NCI-H1436 (cell line): ENCODE data around the gene TEX19.
"Not testable (repeated sequence)": the region's sequence is repeated elsewhere in the genome, so short reads cannot be mapped to it uniquely, and the experiment has no call there.

ENCODE experiments used
- DNase-seq: peaks from one replicate; lab custom pipeline; 2025; lab: John Stamatoyannopoulos, UW

The TEX19 gene

DNA sequence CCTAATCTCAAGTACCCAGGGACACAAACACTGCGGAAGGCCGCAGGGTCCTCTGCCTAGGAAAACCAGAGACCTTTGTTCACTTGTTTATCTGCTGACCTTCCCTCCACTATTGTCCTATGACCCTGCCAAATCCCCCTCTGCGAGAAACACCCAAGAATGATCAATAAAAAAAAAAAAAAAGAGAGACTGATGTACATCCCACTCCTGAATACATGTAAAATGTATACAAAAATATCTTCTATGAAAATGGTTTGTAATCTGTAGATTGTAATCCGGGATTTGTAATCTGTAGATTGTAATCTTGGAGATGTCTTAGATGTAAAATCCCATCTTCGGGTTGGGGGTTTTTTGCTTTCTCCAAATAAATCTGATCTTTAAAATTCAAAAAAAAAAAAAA is 18.2 kb downstream of the TEX19 start:
- not testable (repeated sequence) for DNase-seq

DNA sequence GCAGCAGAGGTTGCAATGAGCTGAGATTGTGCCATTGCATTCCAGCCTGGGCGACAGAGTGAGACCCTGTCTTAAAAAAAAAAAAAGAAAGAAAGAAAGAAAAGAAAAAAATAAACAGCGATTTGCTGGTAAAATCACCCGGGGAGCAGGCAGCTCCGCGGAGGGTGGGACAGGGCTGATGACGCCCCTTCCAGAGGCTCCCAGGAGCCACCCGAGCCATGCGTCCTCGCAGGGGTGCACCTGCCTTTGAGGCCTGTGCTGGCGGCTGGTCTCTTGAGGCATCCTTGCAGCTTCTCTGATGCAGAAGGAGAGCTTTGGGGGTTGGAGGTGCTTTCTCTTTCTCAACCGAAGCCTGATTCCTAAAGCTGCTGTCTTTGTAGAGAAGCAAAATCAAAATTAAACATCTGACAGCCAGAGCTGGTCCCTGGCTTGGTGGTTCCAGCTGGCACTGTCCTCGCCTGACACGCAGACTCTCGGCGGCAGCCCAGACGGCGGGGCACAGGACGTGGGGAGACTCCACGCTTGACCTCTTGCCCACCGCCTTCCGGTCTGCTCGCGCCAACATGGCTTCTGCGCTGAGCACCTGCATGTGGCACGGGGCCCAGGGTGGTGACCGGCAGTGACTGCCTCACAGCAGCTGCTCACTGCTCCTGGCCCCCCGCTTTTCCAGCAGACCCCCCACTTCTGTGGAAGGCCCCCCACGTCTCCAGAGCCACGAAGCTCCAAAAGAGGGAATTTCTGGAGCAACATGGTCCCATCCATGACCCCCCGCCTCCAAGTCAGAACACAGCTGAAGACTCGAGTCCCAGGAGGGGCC is 19.1 kb downstream of the TEX19 start:
- DNase-seq = no peak

DNA sequence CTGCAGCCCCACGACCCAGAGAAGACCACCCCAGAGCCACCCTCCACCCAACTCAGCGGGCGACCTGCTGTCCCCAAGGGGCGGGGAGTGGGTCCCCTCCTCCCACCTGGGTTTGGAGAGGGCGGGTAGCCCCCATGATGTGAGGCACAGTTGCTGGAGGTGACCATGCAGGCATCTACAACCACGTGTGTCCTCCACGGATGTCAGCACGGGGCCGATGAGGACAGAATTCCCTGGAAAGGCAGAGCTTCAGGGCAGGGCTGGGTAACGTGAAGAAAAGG is 19.6 kb downstream of the TEX19 start:
- DNase-seq = no peak

DNA sequence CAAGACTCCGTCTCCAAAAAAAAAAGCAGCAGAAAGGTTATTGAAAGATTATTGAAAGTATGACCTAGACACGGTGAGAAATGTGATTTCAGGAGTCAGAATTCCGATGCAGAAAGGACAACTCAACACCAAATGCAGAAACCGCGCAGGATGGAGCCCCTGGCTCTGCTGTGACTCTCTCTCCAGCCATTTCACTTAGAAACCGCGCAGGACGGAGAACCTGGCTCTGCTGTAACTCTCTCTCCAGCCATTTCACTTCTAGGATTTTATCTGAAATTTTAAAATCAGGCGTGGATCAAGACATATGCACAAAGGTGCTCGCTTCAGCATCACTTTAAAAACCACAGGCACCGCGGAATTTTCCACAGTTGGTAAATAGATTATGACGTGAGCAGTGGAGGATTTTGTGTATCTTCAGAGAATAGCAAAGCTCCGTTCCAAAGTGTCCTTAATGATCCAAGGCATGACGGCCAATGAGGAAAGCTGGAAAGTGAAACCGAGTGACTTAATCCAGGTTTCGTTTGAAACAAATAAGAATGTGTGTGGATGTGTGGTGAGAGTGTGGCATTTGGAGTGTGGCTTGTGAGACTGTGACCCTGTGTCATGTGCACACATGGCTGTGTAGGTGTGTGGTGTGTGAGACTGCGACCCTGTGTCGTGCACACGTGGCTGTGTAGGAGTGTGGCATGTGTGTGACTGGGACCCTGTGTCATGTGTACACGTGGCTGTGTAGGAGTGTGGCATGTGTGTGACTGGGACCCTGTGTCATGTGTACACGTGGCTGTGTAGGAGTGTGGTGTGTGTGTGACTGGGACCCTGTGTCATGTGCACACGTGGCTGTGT is 22.0 kb downstream of the TEX19 start:
- no peak for DNase-seq

DNA sequence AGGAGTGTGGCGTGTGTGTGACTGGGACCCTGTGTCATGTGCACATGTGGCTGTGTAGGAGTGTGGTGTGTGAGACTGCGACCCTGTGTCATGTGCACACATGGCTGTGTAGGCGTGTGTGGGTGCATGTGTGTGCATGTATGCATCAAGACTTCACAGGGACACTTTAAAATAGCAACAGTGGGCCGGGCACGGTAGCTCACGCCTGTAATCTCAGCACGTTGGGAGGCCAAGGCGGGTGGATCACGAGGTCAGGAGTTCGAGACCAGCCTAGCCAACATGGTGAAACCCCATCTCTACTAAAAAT is 22.6 kb downstream of the TEX19 start:
- DNase-seq = not testable (repeated sequence)

DNA sequence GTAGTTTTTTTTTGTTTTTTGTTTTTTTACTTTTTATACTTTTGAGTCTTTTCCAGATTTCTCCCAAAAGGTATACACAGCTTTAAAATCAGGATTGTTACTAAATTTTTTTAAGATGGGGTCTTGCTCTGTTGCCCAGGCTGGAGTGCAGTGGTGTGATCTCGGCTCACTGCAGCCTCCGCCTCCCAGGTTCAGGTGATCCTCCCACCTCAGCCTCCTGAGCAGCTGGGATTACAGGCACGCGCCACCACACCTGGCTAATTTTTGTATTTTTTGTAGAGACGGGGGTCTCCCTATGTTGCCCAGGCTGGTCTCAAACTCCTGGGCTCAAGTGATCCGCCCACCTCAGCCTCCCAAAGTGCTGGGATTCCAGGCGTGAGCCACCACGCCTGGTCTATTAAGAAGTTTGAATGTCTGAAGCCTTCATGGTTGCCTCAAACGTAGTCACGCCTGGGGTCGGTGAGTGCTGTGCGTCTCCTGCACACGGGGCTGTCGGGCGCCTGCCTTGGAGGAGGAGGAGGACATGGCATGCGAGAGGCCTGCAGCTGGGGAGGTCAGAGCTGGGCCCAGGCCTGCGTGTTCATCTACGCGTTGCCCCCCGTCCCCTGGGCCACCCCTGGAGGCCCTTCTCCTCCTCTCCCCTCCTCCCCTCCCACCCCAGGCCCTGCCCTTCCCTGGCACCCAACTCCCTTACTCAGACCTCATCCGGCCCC is 23.3 kb downstream of the TEX19 start:
- DNase-seq = not testable (repeated sequence)

DNA sequence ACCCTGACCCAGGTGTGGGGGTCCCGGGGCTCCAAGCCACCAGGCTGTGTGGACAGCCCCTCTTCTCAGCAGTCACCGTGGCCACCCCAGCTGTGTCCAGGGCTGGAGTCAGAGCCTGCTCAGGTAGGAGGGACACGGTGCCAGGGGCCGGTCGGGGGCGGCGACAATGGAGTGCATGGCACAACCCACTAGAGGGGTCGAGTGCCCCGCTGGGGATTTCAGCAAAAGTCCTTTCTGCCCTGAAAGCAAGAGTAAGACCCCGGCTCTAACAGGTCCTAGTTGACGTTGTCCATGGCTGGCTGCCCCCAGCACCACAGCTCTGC is 23.8 kb downstream of the TEX19 start:
- no peak for DNase-seq

DNA sequence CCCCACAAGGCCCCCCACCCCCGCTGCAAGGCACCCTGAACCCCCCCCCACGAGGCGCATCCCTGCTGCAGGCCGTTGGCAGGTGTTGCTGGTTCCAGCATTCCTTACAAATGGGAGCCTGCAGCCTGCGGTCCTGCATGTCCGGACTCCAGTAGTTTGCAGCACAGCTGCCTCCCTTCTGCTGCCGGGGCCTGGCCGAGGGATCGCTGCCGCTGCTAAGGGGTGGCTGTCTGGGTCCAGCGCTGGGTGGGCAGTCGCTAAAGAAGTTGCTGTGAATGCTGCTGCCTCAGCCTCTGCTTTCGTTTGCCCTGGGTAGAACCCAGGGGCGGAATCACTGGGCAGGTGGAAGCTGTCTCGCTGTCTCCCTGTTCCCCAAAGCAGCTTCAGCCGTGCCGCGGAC is 24.4 kb downstream of the TEX19 start:
- no peak for DNase-seq

DNA sequence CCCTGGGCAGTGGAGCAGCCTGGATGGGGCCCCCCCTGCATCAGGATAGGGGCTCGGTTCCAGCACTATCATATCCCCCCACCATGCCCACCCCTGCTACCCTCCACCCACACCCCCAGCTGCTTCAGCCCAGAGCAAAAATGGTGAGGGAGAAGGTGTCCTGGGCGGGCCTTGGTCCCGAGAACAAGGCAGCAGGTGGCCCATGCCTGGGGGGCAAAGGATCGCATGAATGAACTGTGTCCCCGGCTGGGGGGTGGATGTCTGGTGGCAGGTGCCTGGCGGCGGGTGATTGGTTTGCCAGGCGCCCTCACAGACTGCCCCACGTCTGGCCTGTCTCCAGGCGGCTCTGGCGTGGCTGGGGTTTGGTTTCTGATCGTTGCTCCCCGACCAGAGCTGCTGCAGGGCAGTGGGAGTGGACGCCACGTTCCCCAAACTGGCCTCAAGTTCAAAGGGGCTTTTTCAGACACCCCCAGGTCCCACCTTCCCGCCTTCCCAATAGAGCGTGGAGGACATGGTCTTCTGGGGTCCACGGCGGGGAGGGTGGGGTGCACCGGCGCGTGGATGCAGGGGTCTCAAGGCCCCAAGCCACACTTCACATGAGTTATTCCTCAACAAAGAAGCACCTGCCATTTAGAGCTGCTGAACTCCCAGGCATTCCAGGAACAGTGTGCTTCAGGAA is 25.1 kb downstream of the TEX19 start:
- no peak for DNase-seq

DNA sequence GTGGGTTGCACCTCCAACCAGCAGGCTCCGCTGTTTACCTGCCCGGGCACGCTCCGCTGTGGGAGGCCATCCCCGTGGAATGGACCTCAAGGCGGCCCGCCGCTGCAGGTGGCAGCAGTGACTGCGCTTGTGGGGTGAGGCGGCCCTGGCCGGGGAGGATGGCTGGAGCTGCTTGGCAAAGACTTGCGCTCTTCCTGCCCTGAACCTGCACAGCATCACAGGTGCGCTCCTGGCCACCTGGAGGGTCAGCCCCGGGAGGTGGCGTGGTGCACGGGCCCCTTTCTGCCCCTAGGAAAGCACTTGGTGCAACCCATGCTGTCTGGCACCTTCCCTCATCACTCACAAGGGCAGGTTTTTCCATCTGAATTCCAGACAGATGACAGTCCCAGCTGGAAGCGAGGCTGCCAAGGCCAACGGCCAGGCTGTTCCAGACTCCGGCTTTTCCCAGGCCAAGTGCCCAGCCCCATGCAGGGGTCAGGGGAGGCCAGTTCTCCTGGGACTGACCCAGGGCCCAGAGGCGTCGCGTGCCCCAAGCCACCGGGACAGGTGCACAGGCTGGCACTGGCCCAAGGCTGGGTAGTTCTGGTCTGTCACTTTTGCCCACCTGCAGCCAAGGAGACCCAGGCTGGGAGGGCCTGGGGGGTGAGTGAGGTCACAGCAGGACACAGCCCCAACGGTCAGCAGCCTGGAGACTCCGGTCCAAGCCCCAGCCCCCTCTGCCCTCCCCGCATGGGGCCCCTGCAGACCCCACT is 25.9 kb downstream of the TEX19 start:
- DNase-seq = peak; percentile 57

DNA sequence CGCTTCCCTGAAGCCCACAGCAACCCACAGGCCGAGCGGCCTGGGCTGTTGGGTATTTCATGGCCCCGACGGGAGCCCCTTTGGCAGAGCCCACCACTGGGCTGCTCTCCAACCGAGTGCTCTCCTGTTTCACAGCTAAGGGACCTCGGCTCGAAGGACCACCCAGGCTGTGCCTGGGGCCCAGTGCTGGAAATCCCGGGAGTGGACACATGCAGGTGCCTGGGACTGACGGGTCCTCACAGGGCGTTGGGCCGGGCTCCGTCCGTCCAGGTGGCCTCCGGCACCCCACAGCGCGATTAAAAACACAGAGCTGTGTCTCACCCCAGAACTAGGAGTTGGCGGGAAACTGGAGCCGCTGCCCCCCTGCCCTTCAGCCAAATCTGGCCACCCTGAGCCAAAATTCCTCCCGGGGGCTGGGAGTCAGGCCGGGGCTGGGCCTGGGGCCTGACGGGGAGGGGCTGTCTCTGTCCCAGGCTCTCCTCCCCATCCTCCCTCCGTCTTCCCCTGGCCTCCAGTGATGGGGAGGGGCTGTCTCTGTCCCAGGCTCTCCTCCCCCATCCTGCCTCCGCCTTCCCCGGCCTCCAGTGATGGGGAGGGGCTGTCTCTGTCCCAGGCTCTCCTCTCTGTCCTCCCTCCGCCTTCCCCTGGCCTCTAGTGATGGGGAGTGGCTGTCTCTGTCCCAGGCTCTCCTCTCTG is 26.7 kb downstream of the TEX19 start:
- no peak for DNase-seq

DNA sequence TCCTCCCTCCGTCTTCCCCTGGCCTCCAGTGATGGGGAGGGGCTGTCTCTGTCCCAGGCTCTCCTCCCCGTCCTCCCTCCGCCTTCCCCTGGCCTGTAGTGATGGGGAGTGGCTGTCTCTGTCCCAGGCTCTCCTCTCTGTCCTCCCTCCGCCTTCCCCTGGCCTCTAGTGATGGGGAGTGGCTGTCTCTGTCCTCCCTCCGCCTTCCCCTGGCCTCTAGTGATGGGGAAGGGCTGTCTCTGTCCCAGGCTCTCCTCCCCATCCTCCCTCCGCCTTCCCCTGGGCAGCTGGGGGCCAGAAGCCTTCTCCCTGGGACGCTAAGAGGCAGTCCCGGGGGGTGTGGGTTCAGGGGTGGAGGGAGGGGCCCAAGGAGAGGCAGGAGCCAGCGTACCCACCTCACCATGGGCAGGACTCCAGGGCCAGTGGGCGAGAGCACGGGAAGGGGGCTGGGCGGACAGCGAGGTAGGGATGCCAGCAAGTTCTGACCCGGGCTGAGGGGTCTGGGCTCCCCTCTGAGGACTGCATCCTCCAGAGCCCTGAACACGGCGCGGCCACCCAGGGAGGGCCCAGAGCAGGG is 27.3 kb downstream of the TEX19 start:
- DNase-seq = no peak

DNA sequence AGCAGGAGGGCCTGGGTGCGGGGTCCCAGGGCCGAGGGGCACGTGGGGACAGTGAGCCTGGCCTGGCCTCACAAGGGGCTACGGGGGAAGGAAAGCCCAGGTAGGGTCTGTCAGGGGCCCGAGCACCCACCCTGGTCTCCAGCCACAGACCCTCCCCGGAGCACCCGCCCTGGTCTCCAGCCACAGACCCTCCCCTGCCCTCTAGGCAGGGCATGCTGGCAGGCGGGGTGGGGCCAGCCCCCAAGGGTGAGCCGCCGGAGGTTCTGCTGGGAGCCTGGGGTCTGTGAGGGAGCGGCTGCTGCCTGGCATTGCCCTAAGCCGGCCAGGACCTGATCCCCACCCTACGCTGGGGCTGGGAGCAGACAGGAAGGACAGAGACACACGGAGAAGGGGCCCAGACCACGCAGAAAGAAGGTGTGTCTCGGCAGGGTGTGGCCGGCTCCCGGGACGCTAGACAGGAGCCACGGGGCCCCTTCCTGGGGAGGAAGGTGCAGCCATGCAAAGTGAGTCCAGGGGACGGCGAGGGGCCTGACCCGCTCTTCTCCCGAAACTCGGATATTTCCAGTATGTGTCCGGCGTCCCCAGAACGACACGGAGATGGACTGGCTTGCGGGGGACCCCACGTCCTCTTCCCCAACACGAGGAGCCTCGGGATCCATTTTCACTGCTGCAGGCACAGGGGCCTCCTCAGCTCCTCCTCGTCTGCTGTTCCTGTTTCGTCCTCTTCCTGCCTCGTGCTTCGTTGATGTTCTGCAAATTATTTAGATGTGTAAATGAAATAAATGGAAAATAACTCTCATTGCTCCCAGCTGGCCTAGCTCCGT is 28.0 kb downstream of the TEX19 start:
- DNase-seq = no peak

DNA sequence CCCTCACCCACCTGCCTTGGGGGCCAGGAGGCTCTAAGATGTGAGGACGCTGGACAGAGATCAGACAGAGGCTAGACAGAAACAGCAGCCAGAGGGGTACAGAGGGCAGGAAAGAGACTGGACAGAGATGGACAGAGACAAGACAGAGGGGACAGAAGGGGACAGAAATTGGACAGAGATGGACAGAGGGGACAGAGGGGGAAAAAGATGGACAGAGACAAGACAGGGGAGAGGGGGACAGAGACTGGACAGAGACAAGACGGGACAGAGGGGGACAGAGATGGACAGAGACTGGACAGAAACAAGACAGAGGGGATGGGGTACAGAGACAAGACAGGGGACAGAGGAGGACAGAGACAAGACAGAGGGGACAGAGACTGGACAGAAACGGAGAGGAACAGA is 28.7 kb downstream of the TEX19 start:
- DNase-seq = no peak

DNA sequence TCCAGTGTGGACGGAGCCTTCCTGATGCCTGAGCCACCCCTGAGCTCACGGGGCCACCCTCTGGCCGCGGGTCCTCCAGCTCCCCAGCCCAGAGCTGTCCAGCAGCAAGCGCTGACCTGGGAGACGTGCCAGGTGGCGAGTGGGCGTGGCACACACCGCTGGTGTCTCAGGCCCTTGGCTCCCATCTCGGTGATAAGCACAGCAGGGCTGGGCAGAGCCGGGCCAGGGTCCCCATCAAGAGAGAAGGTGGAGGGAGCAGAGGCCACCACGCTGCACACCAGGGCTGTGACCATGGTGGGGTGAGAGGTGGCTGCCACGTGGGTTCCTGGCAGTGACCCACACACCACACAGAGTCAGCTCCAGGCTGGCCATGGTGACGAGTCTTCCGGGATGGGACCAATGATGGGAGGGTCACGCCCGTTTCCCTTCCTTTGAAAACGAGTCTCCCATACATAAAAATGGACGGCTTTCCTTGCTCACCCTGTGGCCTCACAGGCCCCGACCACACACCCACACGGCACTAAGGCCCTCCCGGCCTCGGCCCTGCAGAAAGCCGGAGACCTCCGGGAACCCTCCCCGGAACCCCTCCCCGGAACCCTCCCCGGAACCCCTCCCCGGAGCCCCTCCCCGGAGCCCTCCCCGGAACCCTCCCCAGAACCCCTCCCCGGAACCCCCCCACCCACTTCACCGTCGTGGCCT is 29.3 kb downstream of the TEX19 start:
- DNase-seq = no peak

DNA sequence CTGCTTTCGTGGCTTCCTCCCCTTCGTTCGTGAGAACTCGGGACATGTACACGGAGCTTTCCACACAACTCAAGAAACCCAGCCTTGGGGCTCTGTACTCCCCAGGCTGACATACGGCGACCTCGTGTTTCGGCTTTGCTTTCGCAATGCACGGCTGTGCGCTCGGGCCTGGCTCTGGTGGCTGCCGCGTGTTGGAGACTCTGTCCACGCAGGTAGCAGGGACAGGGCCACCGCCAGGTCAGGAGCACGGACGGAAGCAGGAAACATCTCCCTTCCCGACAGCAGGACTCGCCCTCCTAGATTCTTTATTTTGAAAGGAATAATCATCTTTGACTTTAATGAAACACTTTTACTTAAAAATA is 29.9 kb downstream of the TEX19 start:
- DNase-seq = no peak

DNA sequence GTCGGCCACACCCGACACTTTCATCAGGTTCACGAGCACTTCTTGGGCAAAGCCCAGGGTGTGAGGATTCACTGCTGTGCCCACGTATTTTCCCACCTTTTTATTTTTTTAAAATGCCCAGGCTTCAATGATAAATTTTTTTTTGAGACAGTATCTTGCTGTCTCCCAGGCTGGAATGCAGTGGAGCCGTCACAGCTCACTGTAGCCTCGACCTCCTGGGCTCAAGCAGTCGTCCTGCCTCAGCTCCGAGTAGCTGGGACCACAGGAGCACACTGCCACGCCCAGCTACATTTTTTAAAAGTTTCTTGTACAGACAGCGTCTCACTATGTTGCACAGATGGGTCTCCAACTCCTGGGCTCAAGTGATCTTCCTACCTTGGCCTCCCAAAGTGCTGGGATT is 30.3 kb downstream of the TEX19 start:
- DNase-seq = no peak

DNA sequence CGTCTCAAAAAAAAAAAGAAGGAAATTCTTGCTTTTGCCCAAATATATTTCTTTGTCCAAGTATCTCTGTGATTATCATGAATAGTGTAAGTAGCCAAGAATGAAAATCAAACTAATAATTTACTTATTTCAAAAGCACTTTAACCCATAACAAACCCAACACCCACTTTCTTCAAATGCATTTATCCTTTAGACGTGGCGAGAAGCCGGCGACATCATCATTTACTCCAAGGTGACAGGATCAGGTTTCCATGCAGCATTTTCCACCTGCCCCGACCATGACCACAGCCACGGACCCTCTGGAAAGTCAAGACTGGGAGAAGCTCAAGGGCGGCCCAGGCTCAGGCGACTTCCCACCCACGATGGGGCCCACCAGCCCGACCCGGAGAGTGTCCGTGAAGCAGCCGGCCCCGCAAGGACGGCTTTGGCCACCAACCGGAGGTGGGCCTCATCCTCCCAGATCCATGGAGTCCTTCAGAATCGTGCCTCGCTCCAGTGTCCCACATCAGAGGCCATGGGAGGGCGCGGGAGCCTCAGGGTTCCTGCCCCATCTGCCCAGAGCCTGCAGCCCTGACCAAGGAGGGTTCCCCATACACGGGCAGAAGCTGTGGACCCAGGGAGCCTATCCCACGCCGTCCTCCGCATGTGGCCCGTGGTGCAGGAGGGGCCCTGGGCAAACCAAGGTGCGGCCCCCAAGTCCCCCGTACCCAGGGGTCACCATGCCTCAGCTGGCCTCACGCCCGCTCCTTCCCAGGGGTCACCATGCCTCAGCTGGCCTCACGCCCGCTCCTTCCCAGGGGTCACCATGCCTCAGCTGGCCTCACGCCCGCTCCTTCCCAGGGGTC is 31.2 kb downstream of the TEX19 start:
- no peak for DNase-seq
